GM19452 (cell line): ENCODE results near the gene ZNF276.
"Not testable (repeated sequence)": the region's sequence is repeated elsewhere in the genome, so short reads cannot be mapped to it uniquely, and the experiment has no call there.

Experiments used
- ATAC-seq: cut with Tn5 transposase; IDR thresholded peaks from one replicate; pipeline ENCODE4 v1.9.1; 2021; ENCODE audit not compliant: unreplicated experiment

Gene ZNF276

GRCh38 chr16:89736554-89736953 lies 15.2 kb downstream of the ZNF276 start:
- no peak for ATAC-seq

- no peak for ATAC-seq
Observed at GRCh38 chr16:89737341-89738071, 16.2 kb downstream of the ZNF276 start.

- ATAC-seq: no peak
Observed at GRCh38 chr16:89738072-89738377, 16.7 kb downstream of the ZNF276 start.

GRCh38 chr16:89738538-89739317 lies 17.4 kb downstream of the ZNF276 start:
- ATAC-seq: no peak

GRCh38 chr16:89739383-89739782 lies 18.0 kb downstream of the ZNF276 start:
- no peak for ATAC-seq

GRCh38 chr16:89741342-89742014 lies 20.1 kb downstream of the ZNF276 start:
- ATAC-seq: no peak

GRCh38 chr16:89742948-89743347 lies 21.6 kb downstream of the ZNF276 start:
- ATAC-seq: no peak

GRCh38 chr16:89744813-89745212 lies 23.5 kb downstream of the ZNF276 start:
- no peak for ATAC-seq

GRCh38 chr16:89746043-89746442 lies 24.7 kb downstream of the ZNF276 start:
- no peak for ATAC-seq

- ATAC-seq: no peak
Observed at GRCh38 chr16:89748076-89748475, 26.7 kb downstream of the ZNF276 start.

GRCh38 chr16:89748921-89749320 lies 27.6 kb downstream of the ZNF276 start:
- no peak for ATAC-seq

- ATAC-seq: no peak
Observed at GRCh38 chr16:89749637-89750036, 28.3 kb downstream of the ZNF276 start.

GRCh38 chr16:89759746-89760340 lies 38.5 kb downstream of the ZNF276 start:
- no peak for ATAC-seq

- ATAC-seq: no peak
Observed at GRCh38 chr16:89761304-89761922, 40.1 kb downstream of the ZNF276 start.

GRCh38 chr16:89764711-89765201 lies 43.4 kb downstream of the ZNF276 start:
- peak; percentile 88 for ATAC-seq

- ATAC-seq: peak; percentile 16
Observed at GRCh38 chr16:89765292-89765830, 44.0 kb downstream of the ZNF276 start.

GRCh38 chr16:89770367-89770766 lies 49.0 kb downstream of the ZNF276 start:
- ATAC-seq: no peak

GRCh38 chr16:89775223-89775622 lies 53.9 kb downstream of the ZNF276 start:
- ATAC-seq: no peak

- ATAC-seq: not testable (repeated sequence)
Observed at GRCh38 chr16:89778211-89778610, 56.9 kb downstream of the ZNF276 start.

- no peak for ATAC-seq
Observed at GRCh38 chr16:89779231-89779908, 58.0 kb downstream of the ZNF276 start.
